ENCODE data around the gene SIGLEC8.
"Not testable (repeated sequence)": the region's sequence is repeated elsewhere in the genome, so short reads cannot be mapped to it uniquely, and the experiment has no call there.

Gene SIGLEC8

GRCh38 chr19:51448011-51448410 is 10.2 kb downstream of the SIGLEC8 start:
- DNase-seq (ENCODE audit: low spot score) = no peak
- Mint-ChIP-seq H3K27me3 (ENCODE audit: low read depth) (no peaks in the 10 kb centered on the region), H3K27ac (peak overlapping the region; percentile 46), H3K9me3 (peaks cover 20% of the 10 kb centered on the region), H3K4me3 (peak overlapping the region; percentile 76), H3K4me1 (ENCODE audit: low read depth) (peaks cover 35% of the 10 kb centered on the region), H3K36me3 (ENCODE audit: low read depth) (peaks cover 10% of the 10 kb centered on the region)

GRCh38 chr19:51447510-51447909 is 10.7 kb downstream of the SIGLEC8 start:
- H3K9me3 Mint-ChIP-seq = peaks cover 20% of the 10 kb centered on the region
- not testable (repeated sequence) for H3K27me3 Mint-ChIP-seq (ENCODE audit: low read depth); DNase-seq (ENCODE audit: low spot score); H3K27ac Mint-ChIP-seq
- peak overlapping the region; percentile 76 for H3K4me3 Mint-ChIP-seq
- H3K4me1 Mint-ChIP-seq (ENCODE audit: low read depth) = peaks cover 40% of the 10 kb centered on the region
- H3K36me3 Mint-ChIP-seq (ENCODE audit: low read depth) = peaks cover 10% of the 10 kb centered on the region

- Mint-ChIP-seq H3K4me1 (ENCODE audit: low read depth) (peaks cover 54% of the 10 kb centered on the region), H3K27ac (peak overlapping the region; percentile 89), H3K9me3 (peaks cover 5% of the 10 kb centered on the region), H3K36me3 (ENCODE audit: low read depth) (no peaks in the 10 kb centered on the region), H3K27me3 (ENCODE audit: low read depth) (no peaks in the 10 kb centered on the region), H3K4me3 (peak overlapping the region; percentile 90)
- peak; percentile 96 for DNase-seq (ENCODE audit: low spot score)
These were observed 16.6 kb downstream of the SIGLEC8 start for GRCh38 chr19:51441410-51442390.

GRCh38 chr19:51440846-51441409 is 17.3 kb downstream of the SIGLEC8 start:
- H3K9me3 Mint-ChIP-seq = peaks cover 5% of the 10 kb centered on the region
- peak; percentile 77 for DNase-seq (ENCODE audit: low spot score)
- H3K4me1 Mint-ChIP-seq (ENCODE audit: low read depth) = peaks cover 51% of the 10 kb centered on the region
- peak overlapping the region; percentile 89 for H3K27ac Mint-ChIP-seq
- H3K36me3 Mint-ChIP-seq (ENCODE audit: low read depth) = no peaks in the 10 kb centered on the region
- no peaks in the 10 kb centered on the region for H3K27me3 Mint-ChIP-seq (ENCODE audit: low read depth)
- H3K4me3 Mint-ChIP-seq = peak overlapping the region; percentile 90

GRCh38 chr19:51440052-51440451 is 18.2 kb downstream of the SIGLEC8 start:
- Mint-ChIP-seq H3K36me3 (ENCODE audit: low read depth) (no peaks in the 10 kb centered on the region), H3K27me3 (ENCODE audit: low read depth) (no peaks in the 10 kb centered on the region), H3K4me3 (no peak overlapping the region), H3K4me1 (ENCODE audit: low read depth) (peaks cover 50% of the 10 kb centered on the region), H3K27ac (no peak overlapping the region), H3K9me3 (no peaks in the 10 kb centered on the region)
- DNase-seq (ENCODE audit: low spot score) = no peak

- DNase-seq (ENCODE audit: low spot score) = peak; percentile 50
- Mint-ChIP-seq H3K9me3 (no peaks in the 10 kb centered on the region), H3K4me3 (no peak overlapping the region), H3K4me1 (ENCODE audit: low read depth) (peaks cover 47% of the 10 kb centered on the region), H3K36me3 (ENCODE audit: low read depth) (no peaks in the 10 kb centered on the region), H3K27me3 (ENCODE audit: low read depth) (no peaks in the 10 kb centered on the region), H3K27ac (no peak overlapping the region)
These were observed 19.2 kb downstream of the SIGLEC8 start for GRCh38 chr19:51439021-51439465.

GRCh38 chr19:51434456-51434855 is 23.8 kb downstream of the SIGLEC8 start:
- Mint-ChIP-seq H3K4me1 (ENCODE audit: low read depth) (peaks cover 14% of the 10 kb centered on the region), H3K9me3 (no peaks in the 10 kb centered on the region), H3K4me3 (no peak overlapping the region), H3K36me3 (ENCODE audit: low read depth) (no peaks in the 10 kb centered on the region), H3K27ac (no peak overlapping the region), H3K27me3 (ENCODE audit: low read depth) (no peaks in the 10 kb centered on the region)
- no peak for DNase-seq (ENCODE audit: low spot score)

- Mint-ChIP-seq H3K36me3 (ENCODE audit: low read depth) (no peaks in the 10 kb centered on the region), H3K9me3 (no peaks in the 10 kb centered on the region), H3K4me3 (no peak overlapping the region), H3K27me3 (ENCODE audit: low read depth) (no peaks in the 10 kb centered on the region), H3K4me1 (ENCODE audit: low read depth) (peaks cover 2% of the 10 kb centered on the region), H3K27ac (no peak overlapping the region)
- no peak for DNase-seq (ENCODE audit: low spot score)
These were observed 25.2 kb downstream of the SIGLEC8 start for GRCh38 chr19:51433043-51433442.

GRCh38 chr19:51431124-51431523 is 27.1 kb downstream of the SIGLEC8 start:
- no peaks in the 10 kb centered on the region for H3K4me1 Mint-ChIP-seq (ENCODE audit: low read depth)
- no peak for DNase-seq (ENCODE audit: low spot score)

GRCh38 chr19:51430221-51430620 is 28.0 kb downstream of the SIGLEC8 start:
- H3K9me3 Mint-ChIP-seq = no peaks in the 10 kb centered on the region
- DNase-seq (ENCODE audit: low spot score) = no peak
- no peaks in the 10 kb centered on the region for H3K4me1 Mint-ChIP-seq (ENCODE audit: low read depth)
- H3K36me3 Mint-ChIP-seq (ENCODE audit: low read depth) = no peaks in the 10 kb centered on the region
- H3K27ac Mint-ChIP-seq = no peak overlapping the region
- no peaks in the 10 kb centered on the region for H3K27me3 Mint-ChIP-seq (ENCODE audit: low read depth)
- no peak overlapping the region for H3K4me3 Mint-ChIP-seq

More at GRCh38 chr19:51431124-51431523, 27.1 kb downstream of the SIGLEC8 start:
- no peaks in the 10 kb centered on the region for H3K36me3 Mint-ChIP-seq (ENCODE audit: low read depth)
- H3K4me3 Mint-ChIP-seq = no peak overlapping the region
- H3K9me3 Mint-ChIP-seq = no peaks in the 10 kb centered on the region
- no peaks in the 10 kb centered on the region for H3K27me3 Mint-ChIP-seq (ENCODE audit: low read depth)
- no peak overlapping the region for H3K27ac Mint-ChIP-seq

- H3K36me3 Mint-ChIP-seq (ENCODE audit: low read depth) = no peaks in the 10 kb centered on the region
- DNase-seq (ENCODE audit: low spot score) = no peak
- no peaks in the 10 kb centered on the region for H3K27me3 Mint-ChIP-seq (ENCODE audit: low read depth)
- no peaks in the 10 kb centered on the region for H3K9me3 Mint-ChIP-seq
- H3K27ac Mint-ChIP-seq = no peak overlapping the region
- no peaks in the 10 kb centered on the region for H3K4me1 Mint-ChIP-seq (ENCODE audit: low read depth)
- no peak overlapping the region for H3K4me3 Mint-ChIP-seq
These were observed 31.1 kb downstream of the SIGLEC8 start for GRCh38 chr19:51427201-51427600.

- Mint-ChIP-seq H3K27me3 (ENCODE audit: low read depth) (peaks cover 2% of the 10 kb centered on the region), H3K4me1 (ENCODE audit: low read depth) (peaks cover 13% of the 10 kb centered on the region), H3K4me3 (no peak overlapping the region), H3K27ac (no peak overlapping the region), H3K36me3 (ENCODE audit: low read depth) (no peaks in the 10 kb centered on the region), H3K9me3 (no peaks in the 10 kb centered on the region)
- DNase-seq (ENCODE audit: low spot score) = peak; percentile 85
These were observed 36.2 kb downstream of the SIGLEC8 start for GRCh38 chr19:51422053-51422448.

GRCh38 chr19:51421229-51422052 is 36.8 kb downstream of the SIGLEC8 start:
- H3K4me3 Mint-ChIP-seq = no peak overlapping the region
- H3K4me1 Mint-ChIP-seq (ENCODE audit: low read depth) = peaks cover 16% of the 10 kb centered on the region
- H3K27me3 Mint-ChIP-seq (ENCODE audit: low read depth) = peaks cover 2% of the 10 kb centered on the region
- no peak overlapping the region for H3K27ac Mint-ChIP-seq
- no peaks in the 10 kb centered on the region for H3K36me3 Mint-ChIP-seq (ENCODE audit: low read depth)
- DNase-seq (ENCODE audit: low spot score) = no peak
- H3K9me3 Mint-ChIP-seq = no peaks in the 10 kb centered on the region

- not testable (repeated sequence) for DNase-seq (ENCODE audit: low spot score); H3K9me3 Mint-ChIP-seq; H3K4me3 Mint-ChIP-seq; H3K36me3 Mint-ChIP-seq (ENCODE audit: low read depth); H3K27ac Mint-ChIP-seq; H3K27me3 Mint-ChIP-seq (ENCODE audit: low read depth)
- peaks cover 16% of the 10 kb centered on the region for H3K4me1 Mint-ChIP-seq (ENCODE audit: low read depth)
These were observed 37.7 kb downstream of the SIGLEC8 start for GRCh38 chr19:51420511-51420910.
